Measurements from ENCODE around the gene MOB2. TPM values are rescaled to one million over a fixed set of nuclear protein-coding genes. Genes with fewer than 3 reads are reported as not detected.

The MOB2 gene
- total RNA-seq, 1 donor from 2014 or later, result 34.1 TPM

- no peaks in the 10 kb centered on the region for H3K27me3 ChIP-seq
- TF ChIP-seq POLR2AphosphoS5 (IDR thresholded peaks at IDR 0.05; ENCODE audit: insufficient read depth in 1 of 2, low read depth in 1 of 2) (no peak), POLR2A (IDR thresholded peaks at IDR 0.05) (no peak), CTCF (IDR thresholded peaks at IDR 0.05) (no peak)
- intact Hi-C loops (cut with DNase I), result no loop called here
- no peak overlapping the region for H3K27ac ChIP-seq
- DNase-seq (ENCODE audit: extremely low spot score in 2 of 2), result no peak
- no peaks in the 10 kb centered on the region for H3K9me3 ChIP-seq
- peaks cover 66% of the 10 kb centered on the region for H3K4me1 ChIP-seq
- H3K36me3 ChIP-seq, result no peaks in the 10 kb centered on the region
- H3K4me3 ChIP-seq, result no peak overlapping the region
These were observed 36.5 kb upstream of the MOB2 start for GRCh38 chr11:1523077-1523476.

- Histone ChIP-seq H3K36me3 (no peaks in the 10 kb centered on the region), H3K4me3 (no peak overlapping the region), H3K4me1 (peaks cover 69% of the 10 kb centered on the region), H3K27me3 (no peaks in the 10 kb centered on the region), H3K27ac (no peak overlapping the region), H3K9me3 (no peaks in the 10 kb centered on the region)
- TF ChIP-seq POLR2A (IDR thresholded peaks at IDR 0.05) (no peak), CTCF (IDR thresholded peaks at IDR 0.05) (no peak), POLR2AphosphoS5 (IDR thresholded peaks at IDR 0.05; ENCODE audit: insufficient read depth in 1 of 2, low read depth in 1 of 2) (no peak)
- intact Hi-C loops (cut with DNase I), result no loop called here
- DNase-seq (ENCODE audit: extremely low spot score in 2 of 2), result no peak
These were observed 35.5 kb upstream of the MOB2 start for GRCh38 chr11:1522081-1522424.

GRCh38 chr11:1521382-1522080, 35.0 kb upstream of the MOB2 start:
- Histone ChIP-seq H3K9me3 (no peaks in the 10 kb centered on the region), H3K4me3 (no peak overlapping the region), H3K36me3 (no peaks in the 10 kb centered on the region), H3K27ac (no peak overlapping the region), H3K27me3 (no peaks in the 10 kb centered on the region), H3K4me1 (peaks cover 69% of the 10 kb centered on the region)
- TF ChIP-seq POLR2A (IDR thresholded peaks at IDR 0.05) (no peak), CTCF (IDR thresholded peaks at IDR 0.05) (no peak), POLR2AphosphoS5 (IDR thresholded peaks at IDR 0.05; ENCODE audit: insufficient read depth in 1 of 2, low read depth in 1 of 2) (no peak)
- no peak for DNase-seq (ENCODE audit: extremely low spot score in 2 of 2)
- intact Hi-C loops (cut with DNase I), result no loop called here

GRCh38 chr11:1520663-1521267, 34.2 kb upstream of the MOB2 start:
- Histone ChIP-seq H3K4me1 (peaks cover 72% of the 10 kb centered on the region), H3K36me3 (no peaks in the 10 kb centered on the region), H3K27ac (no peak overlapping the region), H3K4me3 (no peak overlapping the region), H3K9me3 (no peaks in the 10 kb centered on the region), H3K27me3 (no peaks in the 10 kb centered on the region)
- TF ChIP-seq POLR2AphosphoS5 (IDR thresholded peaks at IDR 0.05; ENCODE audit: insufficient read depth in 1 of 2, low read depth in 1 of 2) (no peak), CTCF (IDR thresholded peaks at IDR 0.05) (no peak), POLR2A (IDR thresholded peaks at IDR 0.05) (no peak)
- no peak for DNase-seq (ENCODE audit: extremely low spot score in 2 of 2)
- intact Hi-C loops (cut with DNase I), result no loop called here

- H3K27me3 ChIP-seq, result no peaks in the 10 kb centered on the region
- no peak overlapping the region for H3K4me3 ChIP-seq
- H3K36me3 ChIP-seq, result no peaks in the 10 kb centered on the region
- peaks cover 77% of the 10 kb centered on the region for H3K4me1 ChIP-seq
- no peak overlapping the region for H3K27ac ChIP-seq
- TF ChIP-seq CTCF (IDR thresholded peaks at IDR 0.05) (no peak), POLR2A (IDR thresholded peaks at IDR 0.05) (no peak)
- H3K9me3 ChIP-seq, result no peaks in the 10 kb centered on the region
- intact Hi-C loops (cut with DNase I), result no loop called here
- DNase-seq (ENCODE audit: extremely low spot score in 2 of 2), result no peak
These were observed 33.7 kb upstream of the MOB2 start for GRCh38 chr11:1520209-1520662.

Measured in vagina (tissue), 2 donors.